B cell (primary cell): ENCODE measurements around the gene DGKQ. TPM values are rescaled to one million over a fixed set of nuclear protein-coding genes. Genes with fewer than 3 reads are reported as not detected.

Experiments used
- ATAC-seq: fragments of 200-7000 bp; cut with Tn5 transposase; one replicate; pipeline ENCODE4 v1.10.0; 2021; ENCODE audit warnings: low read depth, mild to moderate bottlenecking, moderate number of reproducible peaks, moderate library complexity
- CTCF ChIA-PET: fragments of 350-600 bp; sonication (Branson Sonifier 250); formaldehyde crosslinking; loops from one replicate; lab custom pipeline; 2021; ENCODE audit warnings: antibody characterized with exemption, inconsistent platforms; lab: Charles Lee
- POLR2A ChIA-PET: fragments of 350-600 bp; sonication (Branson Sonifier 250); formaldehyde crosslinking; loops from one replicate; lab custom pipeline; 2021; ENCODE audit warnings: antibody characterized with exemption; lab: Charles Lee
- DNase-seq: peaks from one replicate; pipeline ENCODE4 v3.0.0; 2013
- H2AFZ ChIP-seq: 2 replicates; pipeline ENCODE4 v1.6.1; 2012; ENCODE audit warnings: mild to moderate bottlenecking, low read depth, low read length; ENCODE audit not compliant: insufficient read depth, poor library complexity, severe bottlenecking
- H3K27ac ChIP-seq, 2 donors: 1 replicate in 1 of 2; 2 replicates in 1 of 2; pipeline ENCODE4 v1.5.1; 2012 to 2013; ENCODE audit warnings: low read length in 2 of 2, mild to moderate bottlenecking in 2 of 2, moderate library complexity in 1 of 2
- H3K27me3 ChIP-seq, 4 experiments: fragments of 200-600 bp in 1 of 4; sonication (generic) in 1 of 4; replicated peaks in 1 of 4; 1 replicate in 2 of 4; 2 replicates in 2 of 4; pipeline versions ENCODE4 v1.6.1 to v1.7.0; 2013 to 2016; ENCODE audit warnings: low read length in 3 of 4, mild to moderate bottlenecking in 2 of 4, mixed read lengths in 1 of 4, moderate library complexity in 1 of 4; ENCODE audit not compliant: insufficient read depth in 4 of 4, control insufficient read depth in 3 of 4; ENCODE audit errors: control extremely low read depth in 1 of 4
- H3K36me3 ChIP-seq, 2 experiments: replicated peaks in 1 of 2; 1 replicate in 1 of 2; 2 replicates in 1 of 2; pipeline versions ENCODE4 v1.6.1 to v1.7.1; 2013; ENCODE audit warnings: low read length in 1 of 2; ENCODE audit not compliant: insufficient read depth in 2 of 2, control insufficient read depth in 1 of 2; ENCODE audit errors: control extremely low read depth in 1 of 2, extremely low read depth in 1 of 2
- H3K4me1 ChIP-seq, 2 donors: fragments of 200-600 bp in 1 of 2; sonication (generic) in 1 of 2; 1 replicate in 1 of 2; 2 replicates in 1 of 2; pipeline versions ENCODE4 v1.5.1 to v1.6.1; 2013 to 2017; ENCODE audit warnings: low read length in 2 of 2; ENCODE audit not compliant: control insufficient read depth in 2 of 2, insufficient read depth in 2 of 2
- H3K4me2 ChIP-seq: replicated peaks from 2 replicates; pipeline ENCODE3; 2012; ENCODE audit warnings: mild to moderate bottlenecking, low read depth, low read length; ENCODE audit not compliant: poor library complexity, severe bottlenecking
- H3K4me3 ChIP-seq, 5 experiments: fragments of 200-600 bp in 1 of 5; sonication (generic) in 1 of 5; 1 replicate in 3 of 5; 2 replicates in 2 of 5; pipeline versions ENCODE4 v1.5.1 to v1.7.0; 2011 to 2016; ENCODE audit warnings: low read length in 4 of 5, mild to moderate bottlenecking in 4 of 5, low read depth in 2 of 5, control low read depth in 1 of 5, moderate library complexity in 1 of 5; ENCODE audit not compliant: insufficient read depth in 1 of 5; ENCODE audit errors: control extremely low read depth in 1 of 5, extremely low read depth in 1 of 5
- H3K79me2 ChIP-seq: fragments of 200-600 bp; sonication (generic); one replicate; pipeline ENCODE4 v1.6.0; 2016; ENCODE audit warnings: low read length; ENCODE audit not compliant: control insufficient read depth, insufficient read depth
- H3K9ac ChIP-seq: fragments of 200-600 bp; sonication (generic); 2 replicates; pipeline ENCODE4 v1.6.1; 2017; ENCODE audit warnings: mild to moderate bottlenecking, low read length, moderate library complexity
- H3K9me3 ChIP-seq, 3 donors: one replicate each; pipeline versions ENCODE4 v1.6.1 to v1.7.1; 2013; ENCODE audit warnings: low read length in 2 of 3; ENCODE audit not compliant: control insufficient read depth in 2 of 3, insufficient read depth in 1 of 3; ENCODE audit errors: control extremely low read depth in 1 of 3
- H4K20me1 ChIP-seq: 2 replicates; pipeline ENCODE4 v1.6.0; 2012; ENCODE audit warnings: mild to moderate bottlenecking, low read length; ENCODE audit not compliant: insufficient read depth, control insufficient read depth, poor library complexity, severe bottlenecking
- H3K27ac Mint-ChIP-seq: one replicate; pipeline ENCODE4 v1.8.0; 2021; ENCODE audit warnings: mixed read lengths
- H3K27me3 Mint-ChIP-seq: one replicate; pipeline ENCODE4 v1.8.0; 2021; ENCODE audit warnings: mixed read lengths
- H3K4me1 Mint-ChIP-seq: one replicate; pipeline ENCODE4 v1.8.0; 2021; ENCODE audit warnings: mixed read lengths
- H3K4me3 Mint-ChIP-seq: one replicate; pipeline ENCODE4 v1.8.0; 2021; ENCODE audit warnings: mixed read lengths
- H3K9me3 Mint-ChIP-seq: one replicate; pipeline ENCODE4 v1.8.0; 2022; ENCODE audit warnings: mixed read lengths; ENCODE audit not compliant: insufficient read depth
- CTCF ChIP-seq: fragments of 200-600 bp; IDR thresholded peaks from one replicate; pipeline ENCODE4 v1.8.0; 2022; ENCODE audit warnings: antibody characterized with exemption, mild to moderate bottlenecking
- EZH2 ChIP-seq: IDR thresholded peaks from 2 replicates; pipeline ENCODE4 v1.6.1; 2012; ENCODE audit warnings: borderline replicate concordance, low read depth, mild to moderate bottlenecking, moderate library complexity, low read length; ENCODE audit not compliant: insufficient read depth, poor library complexity, severe bottlenecking
- WGBS: methylation state at CpG from one replicate; pipeline ENCODE4 v1.1.5; 2013; ENCODE audit warnings: missing lambda C conversion rate; ENCODE audit not compliant: insufficient coverage; 5-methylcytosine and 5-hydroxymethylcytosine counted together
- intact Hi-C: fragments of 100-400 bp; cut with micrococcal nuclease; formaldehyde crosslinking; loops from one replicate; pipeline ENCODE4 v1.10.0; 2022
- polyA plus RNA-seq: library from polyadenylated mRNA; depleted of rRNA; stranded (reverse); fragments of >200 nt; gene quantifications from 2 replicates; pipeline ENCODE4 v1.2.3, GENCODE V29; 2012
- total RNA-seq, 2 donors: library from RNA; stranded (reverse); fragments of 120-200 nt in 1 of 2; gene quantifications; 1 replicate in 1 of 2; 2 replicates in 1 of 2; pipeline versions ENCODE4 v1.2.3 to v1.2.4, GENCODE V29; 2013 to 2022

Gene DGKQ
- total and polyA plus RNA-seq, 2 donors (not counting 1 experiment from before 2014, with no cell fraction given), result 22.6 to 30.4 TPM

GRCh38 chr4:914531-914930 lies 58.8 kb downstream of the DGKQ start:
- Histone ChIP-seq H3K9me3 (peaks cover 0 to 3% (median 0%) of the 10 kb centered on the region in 3 donors), H3K79me2 (peaks cover 100% of the 10 kb centered on the region), H3K4me1 (peaks cover 27 to 36% of the 10 kb centered on the region in 2 donors), H3K4me3 (peak overlapping the region in 1 of 5 experiments; percentile 23), H4K20me1 (peaks cover 99% of the 10 kb centered on the region), H3K27me3 (no peaks in the 10 kb centered on the region), H3K4me2 (peak overlapping the region; percentile 74), H3K9ac (peak overlapping the region; percentile 51), H3K27ac (no peak overlapping the region), H3K36me3 (peaks cover 2 to 37% of the 10 kb centered on the region in 2 experiments), H2AFZ (no peak overlapping the region)
- ATAC-seq (no peak), DNase-seq (no peak)
- no peak overlapping the region for H3K4me3 Mint-ChIP-seq
- H3K27me3 Mint-ChIP-seq, result no peaks in the 10 kb centered on the region
- intact Hi-C loops, result no loop called here
- peaks cover 2% of the 10 kb centered on the region for H3K9me3 Mint-ChIP-seq
- H3K4me1 Mint-ChIP-seq, result peaks cover 45% of the 10 kb centered on the region
- ChIA-PET POLR2A (no interaction called here), CTCF (no interaction called here)
- WGBS, result 90% methylated on average over 8 of the region's 21 CpGs
- H3K27ac Mint-ChIP-seq, result no peak overlapping the region
- TF ChIP-seq EZH2, result no peak
- TF ChIP-seq CTCF, result no peak

GRCh38 chr4:913280-913618 lies 60.1 kb downstream of the DGKQ start:
- Histone ChIP-seq H3K27ac (no peak overlapping the region), H3K4me1 (peaks cover 20 to 29% of the 10 kb centered on the region in 2 donors), H3K79me2 (peaks cover 100% of the 10 kb centered on the region), H2AFZ (no peak overlapping the region), H3K4me2 (no peak overlapping the region), H3K27me3 (no peaks in the 10 kb centered on the region), H3K4me3 (no peak overlapping the region), H3K9me3 (no peaks in the 10 kb centered on the region), H3K36me3 (peaks cover 2 to 39% of the 10 kb centered on the region in 2 experiments), H4K20me1 (peaks cover 98% of the 10 kb centered on the region), H3K9ac (no peak overlapping the region)
- Mint-ChIP-seq H3K27ac (no peak overlapping the region), H3K4me1 (peaks cover 35% of the 10 kb centered on the region), H3K27me3 (no peaks in the 10 kb centered on the region), H3K4me3 (no peak overlapping the region), H3K9me3 (peaks cover 2% of the 10 kb centered on the region)
- TF ChIP-seq EZH2 (no peak), CTCF (no peak)
- POLR2A ChIA-PET, result no interaction called here
- DNase-seq, result no peak
- intact Hi-C loops, result no loop called here
- CTCF ChIA-PET, result no interaction called here
- WGBS, result 98% methylated on average over 4 of the region's 4 CpGs
- ATAC-seq, result no peak
